ENCODE results near the gene PHACTR4.

DNA sequence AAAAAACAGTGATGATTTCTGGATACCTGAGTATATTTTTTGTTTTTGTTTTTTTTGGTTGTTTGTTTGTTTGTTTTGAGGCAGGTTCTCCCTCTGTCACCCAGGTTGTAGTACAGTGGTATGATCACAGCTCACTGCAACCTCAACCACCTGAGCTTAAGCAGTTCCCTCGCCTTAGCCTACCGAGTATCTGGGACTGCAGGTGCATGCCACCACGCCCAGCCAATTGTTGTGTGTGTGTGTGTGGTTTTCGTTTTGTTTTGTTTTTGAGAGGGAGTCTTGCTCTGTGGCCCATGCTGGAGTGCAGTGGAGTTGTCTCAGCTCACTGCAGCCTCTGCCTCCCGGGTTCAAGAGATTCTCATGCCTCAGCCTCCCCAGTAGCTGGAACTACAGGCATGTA lies 81.0 kb downstream of the PHACTR4 start:
- no peak for TF ChIP-seq CTCF (IDR thresholded peaks at IDR 0.05 in 4 of 5, conservative IDR thresholded peaks at IDR 0.05 in 1 of 5)
- no peak for TF ChIP-seq POLR2A (IDR thresholded peaks at IDR 0.05)

All from gastrocnemius medialis (tissue), 4 donors.